ENCODE data around the gene MCF2L2.

DNA sequence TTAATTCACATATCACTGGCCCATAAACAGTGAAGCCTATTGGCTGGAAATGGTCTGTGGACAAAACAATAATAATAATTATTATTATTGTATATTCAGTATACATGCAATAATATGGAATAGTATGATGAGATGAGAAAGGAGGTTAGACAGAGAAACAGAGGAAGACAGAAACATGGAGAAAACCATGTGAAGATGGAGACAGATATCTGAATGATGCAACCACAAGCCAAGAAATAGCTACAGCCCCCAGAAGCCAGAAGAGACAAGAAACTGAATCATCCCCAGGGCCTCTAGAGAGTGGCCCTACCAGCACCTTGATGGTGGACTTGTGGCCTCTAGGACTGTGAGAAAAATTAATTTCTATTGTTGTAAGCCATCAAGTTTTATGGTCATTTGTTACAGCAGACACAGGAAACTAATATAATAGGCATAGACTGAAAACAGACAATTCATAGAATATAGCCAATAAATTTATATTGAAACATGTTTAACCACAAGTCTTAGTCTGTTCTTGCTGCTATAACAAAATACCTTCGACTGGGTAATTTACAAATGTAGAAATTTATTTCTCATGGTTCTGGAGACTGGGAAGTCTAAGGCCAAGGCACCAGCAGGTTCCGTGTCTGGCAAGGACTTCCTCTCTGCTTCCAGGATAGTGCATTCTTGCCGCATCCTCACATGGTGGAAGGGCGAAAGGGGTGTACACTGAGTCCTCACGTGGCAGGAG lies 31.6 kb downstream of the MCF2L2 start:
- TF ChIP-seq POLR2A (IDR thresholded peaks at IDR 0.05) = no peak
- TF ChIP-seq, protein P1, sequence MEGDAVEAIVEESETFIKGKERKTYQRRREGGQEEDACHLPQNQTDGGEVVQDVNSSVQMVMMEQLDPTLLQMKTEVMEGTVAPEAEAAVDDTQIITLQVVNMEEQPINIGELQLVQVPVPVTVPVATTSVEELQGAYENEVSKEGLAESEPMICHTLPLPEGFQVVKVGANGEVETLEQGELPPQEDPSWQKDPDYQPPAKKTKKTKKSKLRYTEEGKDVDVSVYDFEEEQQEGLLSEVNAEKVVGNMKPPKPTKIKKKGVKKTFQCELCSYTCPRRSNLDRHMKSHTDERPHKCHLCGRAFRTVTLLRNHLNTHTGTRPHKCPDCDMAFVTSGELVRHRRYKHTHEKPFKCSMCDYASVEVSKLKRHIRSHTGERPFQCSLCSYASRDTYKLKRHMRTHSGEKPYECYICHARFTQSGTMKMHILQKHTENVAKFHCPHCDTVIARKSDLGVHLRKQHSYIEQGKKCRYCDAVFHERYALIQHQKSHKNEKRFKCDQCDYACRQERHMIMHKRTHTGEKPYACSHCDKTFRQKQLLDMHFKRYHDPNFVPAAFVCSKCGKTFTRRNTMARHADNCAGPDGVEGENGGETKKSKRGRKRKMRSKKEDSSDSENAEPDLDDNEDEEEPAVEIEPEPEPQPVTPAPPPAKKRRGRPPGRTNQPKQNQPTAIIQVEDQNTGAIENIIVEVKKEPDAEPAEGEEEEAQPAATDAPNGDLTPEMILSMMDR (IDR thresholded peaks at IDR 0.05) = no peak
